ENCODE results near the gene EMCN.

Gene EMCN

DNA sequence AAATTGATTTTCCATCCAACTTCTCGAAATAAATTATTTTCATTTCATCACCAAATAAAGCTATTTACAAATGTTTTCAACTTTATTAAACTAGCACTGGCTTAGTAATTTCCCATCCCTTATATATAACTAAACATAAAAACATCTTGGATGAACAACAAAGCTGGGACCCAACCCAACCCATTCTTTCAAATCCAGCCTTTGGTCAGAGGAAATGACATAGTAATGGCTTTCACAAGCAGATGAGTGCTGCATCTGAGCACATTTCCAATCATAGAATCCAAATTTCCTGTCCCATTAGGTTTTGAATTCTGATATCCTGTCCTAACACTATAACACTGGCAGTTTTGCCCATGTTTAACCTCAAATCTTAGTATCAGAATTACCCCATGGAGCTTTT is 7.9 kb upstream of the EMCN start:
- H3K36me3 ChIP-seq = no peaks in the 10 kb centered on the region
- TF ChIP-seq, protein P1, sequence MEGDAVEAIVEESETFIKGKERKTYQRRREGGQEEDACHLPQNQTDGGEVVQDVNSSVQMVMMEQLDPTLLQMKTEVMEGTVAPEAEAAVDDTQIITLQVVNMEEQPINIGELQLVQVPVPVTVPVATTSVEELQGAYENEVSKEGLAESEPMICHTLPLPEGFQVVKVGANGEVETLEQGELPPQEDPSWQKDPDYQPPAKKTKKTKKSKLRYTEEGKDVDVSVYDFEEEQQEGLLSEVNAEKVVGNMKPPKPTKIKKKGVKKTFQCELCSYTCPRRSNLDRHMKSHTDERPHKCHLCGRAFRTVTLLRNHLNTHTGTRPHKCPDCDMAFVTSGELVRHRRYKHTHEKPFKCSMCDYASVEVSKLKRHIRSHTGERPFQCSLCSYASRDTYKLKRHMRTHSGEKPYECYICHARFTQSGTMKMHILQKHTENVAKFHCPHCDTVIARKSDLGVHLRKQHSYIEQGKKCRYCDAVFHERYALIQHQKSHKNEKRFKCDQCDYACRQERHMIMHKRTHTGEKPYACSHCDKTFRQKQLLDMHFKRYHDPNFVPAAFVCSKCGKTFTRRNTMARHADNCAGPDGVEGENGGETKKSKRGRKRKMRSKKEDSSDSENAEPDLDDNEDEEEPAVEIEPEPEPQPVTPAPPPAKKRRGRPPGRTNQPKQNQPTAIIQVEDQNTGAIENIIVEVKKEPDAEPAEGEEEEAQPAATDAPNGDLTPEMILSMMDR (IDR thresholded peaks at IDR 0.05) = no peak
- no peaks in the 10 kb centered on the region for H3K9me3 ChIP-seq
- H3K27me3 ChIP-seq = no peaks in the 10 kb centered on the region
- DNase-seq = no peak
- H3K4me3 ChIP-seq = no peak overlapping the region
- no peak overlapping the region for H3K27ac ChIP-seq
- intact Hi-C loops (cut with DNase I; ENCODE audit: low total_unique reads) = no loop called here
- no peaks in the 10 kb centered on the region for H3K4me1 ChIP-seq

DNA sequence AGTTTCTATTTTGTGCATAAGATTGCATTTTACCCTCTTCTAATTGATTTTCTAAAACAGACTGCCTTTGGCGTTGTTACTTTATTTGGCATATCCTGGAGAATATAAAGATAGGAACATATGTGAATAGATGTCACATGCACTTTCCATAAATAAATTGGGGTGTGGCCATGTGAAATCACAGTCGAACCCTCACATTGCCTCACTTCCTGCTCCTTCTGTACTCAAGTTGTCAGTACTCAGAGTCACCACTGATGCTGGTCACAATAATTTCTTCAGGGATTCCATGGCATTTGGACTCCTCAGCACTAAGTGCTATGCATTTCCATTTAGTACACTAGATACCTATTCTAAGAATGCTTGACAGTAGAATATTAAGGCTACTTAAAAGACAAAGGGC is 1.4 kb upstream of the EMCN start:
- intact Hi-C loops (cut with DNase I; ENCODE audit: low total_unique reads) = no loop called here
- Histone ChIP-seq H3K9me3 (no peaks in the 10 kb centered on the region), H3K27me3 (no peaks in the 10 kb centered on the region), H3K4me3 (no peak overlapping the region), H3K27ac (no peak overlapping the region), H3K36me3 (no peaks in the 10 kb centered on the region), H3K4me1 (no peaks in the 10 kb centered on the region)
- no peak for DNase-seq
- TF ChIP-seq, protein P1 (IDR thresholded peaks at IDR 0.05) = no peak

DNA sequence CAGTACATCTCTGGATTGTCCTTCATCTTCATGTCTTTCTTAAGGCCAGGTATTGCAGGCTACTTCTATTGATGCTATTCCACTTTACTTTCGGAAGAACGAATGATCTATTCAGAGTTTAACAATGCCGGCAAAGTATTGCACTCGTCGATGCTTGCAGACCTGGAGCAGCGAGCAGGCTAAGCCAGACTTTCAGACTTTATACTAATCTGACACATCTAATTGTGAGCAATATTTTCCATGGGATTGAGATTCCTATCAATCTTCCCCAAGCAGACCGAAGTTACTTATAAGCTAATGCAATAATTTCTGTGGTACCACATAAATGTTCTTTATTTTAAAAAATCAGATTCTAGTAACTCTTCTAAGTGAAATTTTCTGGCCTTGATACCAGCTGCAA is 1.6 kb downstream of the EMCN start:
- intact Hi-C loops (cut with DNase I; ENCODE audit: low total_unique reads) = no loop called here
- Histone ChIP-seq H3K36me3 (no peaks in the 10 kb centered on the region), H3K27ac (no peak overlapping the region), H3K27me3 (no peaks in the 10 kb centered on the region), H3K9me3 (no peaks in the 10 kb centered on the region), H3K4me3 (peak overlapping the region; percentile 11 to 18), H3K4me1 (no peaks in the 10 kb centered on the region)
- no peak for DNase-seq
- TF ChIP-seq, protein P1 (IDR thresholded peaks at IDR 0.05) = no peak

DNA sequence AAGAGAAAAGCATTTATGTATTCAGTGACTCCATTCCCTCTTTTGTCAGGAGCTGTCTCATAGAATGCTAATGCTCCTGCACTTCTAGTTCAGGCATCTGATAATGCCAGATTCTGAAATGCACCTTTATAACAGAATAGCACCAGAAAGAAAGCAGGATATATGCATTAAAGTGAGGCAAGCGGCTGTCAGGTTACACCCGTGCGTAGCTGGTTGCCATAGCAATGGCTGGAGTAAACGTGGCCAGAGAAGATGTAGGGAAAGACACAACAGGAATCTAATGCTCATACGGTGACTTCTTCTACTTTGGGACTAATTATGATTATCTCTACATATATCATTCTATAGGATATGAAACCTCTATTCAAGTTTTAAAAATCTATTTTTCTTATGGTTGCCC is 5.9 kb downstream of the EMCN start:
- Histone ChIP-seq H3K27me3 (no peaks in the 10 kb centered on the region), H3K36me3 (no peaks in the 10 kb centered on the region), H3K27ac (no peak overlapping the region), H3K4me1 (peaks cover 0 to 14% (median 0%) of the 10 kb centered on the region in 4 donors), H3K9me3 (no peaks in the 10 kb centered on the region), H3K4me3 (no peak overlapping the region)
- intact Hi-C loops (cut with DNase I; ENCODE audit: low total_unique reads) = no loop called here
- TF ChIP-seq, protein P1 (IDR thresholded peaks at IDR 0.05) = no peak
- no peak for DNase-seq

DNA sequence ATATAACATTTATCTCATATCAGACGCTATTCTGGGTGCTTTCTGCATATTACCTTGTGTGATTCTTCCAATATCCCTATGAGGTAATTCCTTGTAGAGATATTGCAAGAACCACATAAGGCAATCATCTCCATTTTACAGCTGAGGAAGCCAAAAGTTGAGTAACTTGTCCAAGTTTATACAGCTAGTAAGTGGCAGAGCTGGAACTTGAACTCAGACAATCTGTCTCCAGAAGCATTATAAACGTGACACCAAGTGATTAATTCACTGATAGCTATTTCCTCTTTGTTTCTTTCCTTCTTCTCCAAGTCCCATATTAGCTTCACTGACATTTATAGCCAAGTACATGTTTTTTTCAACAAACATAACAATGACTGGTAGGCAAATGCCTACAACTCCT is 7.3 kb downstream of the EMCN start:
- H3K27me3 ChIP-seq = no peaks in the 10 kb centered on the region
- intact Hi-C loops (cut with DNase I; ENCODE audit: low total_unique reads) = no loop called here
- H3K4me1 ChIP-seq = peaks cover 0 to 14% (median 0%) of the 10 kb centered on the region in 4 donors
- no peaks in the 10 kb centered on the region for H3K9me3 ChIP-seq
- DNase-seq = no peak
- no peak overlapping the region for H3K4me3 ChIP-seq
- no peaks in the 10 kb centered on the region for H3K36me3 ChIP-seq
- H3K27ac ChIP-seq = no peak overlapping the region
- TF ChIP-seq, protein P1 (IDR thresholded peaks at IDR 0.05) = no peak

DNA sequence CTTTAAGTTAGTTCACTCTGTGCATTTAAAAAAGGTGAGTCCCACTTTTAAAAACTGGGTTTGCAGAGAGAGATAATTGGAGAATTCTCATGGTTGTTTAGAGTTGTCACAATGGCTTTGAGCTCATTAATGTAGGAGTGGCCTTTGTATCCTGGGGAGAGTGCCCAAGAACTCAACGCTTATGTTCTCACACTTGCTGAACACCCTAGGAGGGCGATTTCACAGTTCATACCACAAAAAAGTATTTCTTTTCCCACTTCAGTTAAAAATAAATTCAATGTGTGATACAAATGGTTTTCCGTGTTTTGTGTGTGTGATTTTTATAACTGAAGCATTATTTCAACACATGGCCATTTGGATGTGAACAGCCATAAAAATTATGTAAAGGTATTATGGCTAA is 8.4 kb downstream of the EMCN start:
- no peak for DNase-seq
- no peak overlapping the region for H3K27ac ChIP-seq
- H3K36me3 ChIP-seq = no peaks in the 10 kb centered on the region
- H3K9me3 ChIP-seq = no peaks in the 10 kb centered on the region
- H3K4me1 ChIP-seq = peaks cover 0 to 14% (median 0%) of the 10 kb centered on the region in 4 donors
- H3K27me3 ChIP-seq = no peaks in the 10 kb centered on the region
- intact Hi-C loops (cut with DNase I; ENCODE audit: low total_unique reads) = no loop called here
- H3K4me3 ChIP-seq = no peak overlapping the region
- TF ChIP-seq, protein P1 (IDR thresholded peaks at IDR 0.05) = no peak
